ENCODE measurements around the gene WDR46. TPM values are rescaled to one million over a fixed set of nuclear protein-coding genes. Genes with fewer than 3 reads are reported as not detected.

Gene WDR46
- total and polyA plus RNA-seq, 2 of the 13 experiments (the other 11 are each of a cell fraction or from before 2014, with no cell fraction given): 47.4 to 105 TPM

DNA sequence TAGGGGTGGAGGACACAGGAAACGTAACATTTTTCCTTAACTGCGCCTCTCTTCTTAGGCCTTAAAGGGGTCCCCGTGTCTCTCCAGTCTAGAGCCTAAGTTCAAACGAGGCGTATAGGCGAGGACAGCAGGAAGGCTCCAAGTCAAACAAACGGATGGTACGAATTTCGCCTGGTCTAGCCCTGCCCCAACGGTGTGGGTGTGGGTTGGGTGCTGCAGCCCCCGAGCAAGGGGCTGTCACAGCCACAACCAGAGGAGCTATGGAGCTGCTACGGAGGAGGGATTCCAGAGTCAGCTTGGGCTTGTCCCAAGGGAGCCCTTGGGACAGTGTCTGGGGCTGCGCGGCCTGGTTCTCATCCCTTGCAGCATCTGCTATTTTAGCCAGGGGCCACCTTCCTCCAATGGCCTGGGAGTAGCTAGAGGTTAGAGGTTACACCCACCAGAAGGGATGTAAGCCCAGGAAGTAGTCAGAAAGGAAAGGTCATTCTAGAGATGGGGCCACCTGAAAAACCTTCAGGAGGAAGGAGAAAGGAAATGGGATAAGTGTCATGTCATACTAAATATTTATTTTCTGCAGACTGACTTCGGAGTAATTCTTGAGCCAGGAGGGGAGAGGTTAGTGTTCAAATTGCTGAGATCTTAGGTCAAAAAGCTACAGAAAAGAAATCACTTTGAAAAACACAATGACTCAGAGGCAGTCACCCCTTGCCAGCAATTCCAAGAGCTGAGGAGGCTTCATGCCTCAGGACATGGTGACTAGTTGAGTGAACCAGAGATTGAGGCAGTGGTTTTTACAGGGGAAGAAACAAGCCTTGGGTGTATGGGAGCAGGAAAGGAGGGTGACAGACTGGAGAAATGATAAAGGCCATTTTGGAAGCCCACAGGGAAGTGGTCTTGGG lies 39.1 kb downstream of the WDR46 start (continued):
- TF ChIP-seq NFAT5 (CRISPR knock-in tag; IDR thresholded peaks at IDR 0.05) (0 out of 2 replicates have a peak, but pooled peaks have one; percentile 13), TGIF2 (CRISPR knock-in tag; IDR thresholded peaks at IDR 0.05) (no peak), ZNF337 (CRISPR knock-in tag; IDR thresholded peaks at IDR 0.05; ENCODE audit: borderline replicate concordance, low read depth) (0 out of 2 replicates have a peak, but pooled peaks have one; percentile 27), PHF20 (CRISPR knock-in tag; IDR thresholded peaks at IDR 0.05) (peak; percentile 18; the same call in 1 of the 2 replicates), ZNF589 (CRISPR knock-in tag; conservative IDR thresholded peaks at IDR 0.05) (0 out of 2 replicates have a peak, but pooled peaks have one; percentile 46), ZNF547 (CRISPR knock-in tag; IDR thresholded peaks at IDR 0.05) (0 out of 2 replicates have a peak, but pooled peaks have one; percentile 71), ZNF431 (CRISPR knock-in tag; IDR thresholded peaks at IDR 0.05; ENCODE audit: borderline replicate concordance, low read depth) (no peak), EHMT2 (IDR thresholded peaks at IDR 0.05; ENCODE audit: borderline replicate concordance, low read depth, low read length) (no peak), NONO (IDR thresholded peaks at IDR 0.05) (no peak), NONO (CRISPR knock-in tag; conservative IDR thresholded peaks at IDR 0.05) (peak; percentile 83), NKX3-1 (CRISPR knock-in tag; IDR thresholded peaks at IDR 0.05) (peak; percentile 14; the same call in 1 of the 2 replicates), ZBTB1 (CRISPR knock-in tag; IDR thresholded peaks at IDR 0.05; ENCODE audit: borderline replicate concordance) (no peak), PRDM15 (CRISPR knock-in tag; IDR thresholded peaks at IDR 0.05) (no peak), MEIS2 (CRISPR knock-in tag; IDR thresholded peaks at IDR 0.05) (no peak), BORCS8-MEF2B (CRISPR knock-in tag; IDR thresholded peaks at IDR 0.05) (peak; percentile 10; the same call in 1 of the 2 replicates), TBP (CRISPR knock-in tag; IDR thresholded peaks at IDR 0.05) (0 out of 2 replicates have a peak, but pooled peaks have one; percentile 49), GLI4 (CRISPR knock-in tag; IDR thresholded peaks at IDR 0.05; ENCODE audit: borderline replicate concordance) (peak; percentile 86), SNAPC2 (CRISPR knock-in tag; IDR thresholded peaks at IDR 0.05) (0 out of 2 replicates have a peak, but pooled peaks have one; percentile 21)
- TF ChIP-seq, protein P1, sequence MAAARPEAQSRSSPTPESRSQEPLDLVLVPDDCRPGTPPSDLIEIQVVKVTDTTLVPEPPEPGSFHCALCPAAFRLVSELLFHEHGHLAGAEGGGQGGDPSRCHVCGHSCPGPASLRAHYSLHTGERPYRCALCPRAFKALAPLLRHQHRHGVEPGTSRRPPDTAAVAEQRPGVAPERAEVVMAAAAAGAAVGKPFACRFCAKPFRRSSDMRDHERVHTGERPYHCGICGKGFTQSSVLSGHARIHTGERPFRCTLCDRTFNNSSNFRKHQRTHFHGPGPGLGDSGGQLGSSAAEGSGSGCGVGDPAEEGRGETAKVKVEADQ (CRISPR knock-in tag; IDR thresholded peaks at IDR 0.05; ENCODE audit: borderline replicate concordance): no peak
